NCI-H82 (cell line): ENCODE results near the gene UQCRHL.

Experiments used
- DNase-seq: peaks from one replicate; lab custom pipeline; 2025; lab: John Stamatoyannopoulos, UW

UQCRHL gene

DNA sequence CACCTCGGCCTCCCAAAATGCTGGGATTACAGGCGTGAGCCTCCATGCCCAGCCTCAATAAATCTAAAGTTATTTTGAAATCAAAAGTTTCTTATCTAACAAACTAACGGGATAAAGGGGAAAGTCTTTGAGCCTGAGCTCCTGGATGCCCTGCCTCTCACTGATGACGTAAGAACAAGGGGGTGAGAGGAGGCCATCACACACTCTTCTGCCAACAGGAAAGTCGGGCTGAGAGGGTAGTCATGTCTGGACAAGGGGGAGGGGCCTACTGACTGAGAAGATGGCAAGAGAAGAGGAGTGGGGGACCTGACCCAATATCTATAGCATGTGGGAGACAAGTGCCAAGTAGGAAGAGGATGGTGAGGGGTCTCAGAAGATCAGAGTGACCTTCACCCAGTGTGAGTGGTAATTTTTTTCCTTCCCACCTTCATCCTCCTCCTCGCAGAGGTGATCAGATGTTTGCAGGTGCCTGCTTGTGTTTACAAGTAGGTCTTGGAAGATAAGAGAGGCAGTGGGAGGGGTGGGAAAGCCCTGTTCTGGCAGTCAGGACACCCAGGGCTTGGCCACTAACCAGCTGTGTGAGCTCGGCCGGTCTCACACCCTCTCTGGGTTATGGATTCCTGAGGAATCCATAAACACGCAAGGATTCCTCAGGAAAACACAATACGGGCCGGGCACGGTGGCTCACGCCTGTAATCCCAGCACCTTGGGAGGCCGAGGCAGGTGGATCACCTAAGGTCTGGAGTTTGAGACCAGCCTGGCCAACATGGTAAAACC, 9.6 kb downstream of the UQCRHL start:
- no peak for DNase-seq

GRCh38 chr1:15796086-15796462, 11.4 kb downstream of the UQCRHL start:
- DNase-seq: peak; percentile 25

DNA sequence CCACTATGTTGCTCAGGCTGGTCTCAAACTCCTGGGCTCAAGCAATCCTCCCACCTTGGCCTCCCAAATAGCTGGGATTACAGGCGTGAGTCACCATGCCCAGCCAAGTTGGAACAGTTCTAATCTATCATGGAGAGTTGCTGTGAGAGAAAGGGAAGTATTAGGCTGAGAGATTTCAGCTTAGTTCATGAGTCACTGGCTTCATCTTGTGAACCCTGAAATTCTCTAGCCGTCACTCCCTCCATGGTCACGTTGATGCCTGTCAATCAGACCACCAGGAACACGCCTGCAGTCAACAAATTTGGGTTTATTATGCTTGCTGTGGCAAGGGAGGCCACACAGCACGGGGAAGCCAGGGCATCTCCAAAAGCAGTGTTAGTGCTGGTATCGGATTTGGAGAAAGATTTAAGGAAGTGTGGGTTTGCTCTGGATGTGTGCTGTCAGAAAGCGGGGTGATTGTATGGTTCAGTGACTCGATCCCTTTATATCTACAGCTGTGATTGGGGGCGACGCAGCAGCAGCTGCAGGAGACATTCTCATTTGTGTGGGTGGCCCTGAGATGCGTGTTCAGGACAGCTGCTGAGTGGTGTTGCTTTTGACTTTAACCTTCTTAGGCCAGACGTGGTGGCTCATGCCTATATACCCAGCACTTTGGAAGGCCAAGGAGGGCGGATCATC, 18.7 kb downstream of the UQCRHL start:
- no peak for DNase-seq

DNA sequence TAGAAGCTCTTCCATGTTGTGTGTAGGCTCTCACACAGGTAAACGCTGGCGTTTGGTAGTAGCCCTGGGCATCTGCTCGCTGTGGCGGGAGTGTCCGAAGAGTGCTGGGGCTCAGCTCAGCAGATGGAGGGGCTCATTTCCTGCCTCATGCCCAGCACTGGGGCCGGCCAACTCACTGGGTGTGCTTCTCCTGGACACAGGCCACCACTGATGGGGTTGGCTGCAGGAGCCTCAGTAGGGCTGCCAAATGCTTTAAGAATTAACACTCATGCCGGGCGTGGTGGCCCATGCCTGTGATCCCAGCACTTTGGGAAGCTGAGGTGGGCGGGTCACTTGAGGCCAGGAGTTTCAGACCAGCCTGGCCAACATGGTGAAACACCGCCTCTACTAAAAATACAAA, 20.9 kb downstream of the UQCRHL start:
- no peak for DNase-seq

- no peak for DNase-seq
These were observed 21.8 kb downstream of the UQCRHL start for GRCh38 chr1:15785683-15786082.

DNA sequence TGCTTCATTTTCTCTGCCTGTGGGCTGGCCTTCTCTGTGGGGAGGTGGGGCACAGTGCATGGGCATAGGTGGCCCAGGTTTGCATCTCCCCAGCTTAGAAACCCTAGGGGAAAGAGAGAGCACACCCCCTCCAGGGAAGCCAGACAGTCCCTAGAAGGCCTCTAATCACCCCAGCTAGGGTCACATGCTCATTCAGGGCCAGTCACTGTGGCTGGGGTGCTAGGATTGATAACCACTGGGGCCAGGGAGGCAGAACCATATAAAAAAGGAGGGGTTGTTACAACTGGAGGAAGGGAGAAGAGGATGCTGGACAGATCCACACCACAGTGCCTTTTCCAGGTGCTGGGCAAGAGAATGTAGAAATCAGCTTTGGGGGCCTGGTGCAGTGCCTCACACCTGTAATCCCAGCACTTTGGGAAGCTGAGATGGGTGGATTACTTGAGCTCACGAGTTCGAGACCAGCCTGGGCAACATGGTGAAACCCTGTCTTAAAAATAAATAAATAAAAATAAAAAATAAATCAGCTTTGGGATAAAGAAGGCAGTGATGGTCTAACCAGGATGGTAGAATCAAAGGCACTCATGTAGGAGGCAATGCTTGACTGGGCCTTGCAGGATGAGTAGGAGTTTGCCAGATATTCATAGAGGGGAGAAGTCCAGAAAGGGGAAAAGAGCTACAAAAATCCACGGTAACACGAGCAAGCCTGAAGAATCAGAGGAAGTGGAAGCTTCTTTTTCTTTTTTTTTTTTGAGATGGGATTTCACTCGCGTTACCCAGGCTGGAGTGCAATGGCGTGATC, 29.3 kb downstream of the UQCRHL start:
- DNase-seq: no peak

- no peak for DNase-seq
These were observed 31.7 kb downstream of the UQCRHL start for GRCh38 chr1:15775706-15776105.

DNA sequence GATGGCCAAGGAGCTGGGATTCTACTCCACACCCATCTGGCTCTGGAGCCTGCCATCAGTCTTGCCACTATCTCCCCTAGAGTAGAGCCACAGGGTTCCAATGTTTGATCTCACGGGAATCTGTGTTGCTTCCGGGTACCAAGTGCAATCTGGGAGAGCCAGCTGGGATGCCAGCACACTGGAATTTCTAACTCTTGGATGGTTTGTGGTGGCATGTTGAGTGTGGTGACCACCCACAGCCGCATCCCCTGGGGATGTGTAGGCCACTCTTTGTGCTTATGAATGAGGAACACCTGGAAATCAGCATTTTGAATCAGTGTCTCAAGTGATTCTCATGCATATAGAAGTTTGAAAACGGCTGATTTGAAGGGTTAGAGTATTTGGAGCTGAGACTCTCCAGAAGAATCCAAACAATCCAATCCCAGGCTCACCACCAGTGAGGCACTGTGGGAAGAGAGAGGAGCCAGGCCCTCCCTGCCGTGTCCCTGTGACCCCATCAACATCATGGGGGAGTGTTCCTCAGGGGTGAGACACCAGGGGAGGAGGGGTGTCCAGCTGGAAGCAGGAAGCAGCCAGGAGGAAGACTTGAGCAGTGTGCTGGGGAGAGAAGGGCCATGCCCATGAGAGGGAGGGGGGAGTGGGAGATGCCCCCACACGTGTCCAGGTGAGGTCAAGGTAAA, 35.5 kb downstream of the UQCRHL start:
- no peak for DNase-seq

- DNase-seq: no peak
These were observed 37.0 kb downstream of the UQCRHL start for GRCh38 chr1:15770313-15770962.

GRCh38 chr1:15768388-15768787, 39.1 kb downstream of the UQCRHL start:
- DNase-seq: no peak

DNA sequence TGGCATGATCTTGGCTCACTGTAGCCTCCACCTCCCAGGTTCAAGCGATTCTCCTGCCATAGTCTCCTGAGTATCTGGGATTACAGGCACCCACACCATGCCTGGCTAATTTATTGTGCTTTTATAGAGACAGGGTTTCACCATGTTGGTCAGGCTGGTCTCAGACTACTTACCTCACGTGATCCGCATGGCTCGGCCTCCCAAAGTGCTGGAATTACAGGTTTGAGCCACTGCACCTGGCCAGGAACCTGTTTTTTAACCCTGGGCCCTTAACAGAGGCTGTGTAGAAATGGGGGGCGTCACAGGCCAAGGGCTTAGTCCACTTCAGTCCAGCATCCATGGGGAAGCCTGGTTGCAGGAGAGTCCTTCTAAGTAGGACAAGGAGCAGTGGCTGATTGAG, 39.5 kb downstream of the UQCRHL start:
- no peak for DNase-seq

DNA sequence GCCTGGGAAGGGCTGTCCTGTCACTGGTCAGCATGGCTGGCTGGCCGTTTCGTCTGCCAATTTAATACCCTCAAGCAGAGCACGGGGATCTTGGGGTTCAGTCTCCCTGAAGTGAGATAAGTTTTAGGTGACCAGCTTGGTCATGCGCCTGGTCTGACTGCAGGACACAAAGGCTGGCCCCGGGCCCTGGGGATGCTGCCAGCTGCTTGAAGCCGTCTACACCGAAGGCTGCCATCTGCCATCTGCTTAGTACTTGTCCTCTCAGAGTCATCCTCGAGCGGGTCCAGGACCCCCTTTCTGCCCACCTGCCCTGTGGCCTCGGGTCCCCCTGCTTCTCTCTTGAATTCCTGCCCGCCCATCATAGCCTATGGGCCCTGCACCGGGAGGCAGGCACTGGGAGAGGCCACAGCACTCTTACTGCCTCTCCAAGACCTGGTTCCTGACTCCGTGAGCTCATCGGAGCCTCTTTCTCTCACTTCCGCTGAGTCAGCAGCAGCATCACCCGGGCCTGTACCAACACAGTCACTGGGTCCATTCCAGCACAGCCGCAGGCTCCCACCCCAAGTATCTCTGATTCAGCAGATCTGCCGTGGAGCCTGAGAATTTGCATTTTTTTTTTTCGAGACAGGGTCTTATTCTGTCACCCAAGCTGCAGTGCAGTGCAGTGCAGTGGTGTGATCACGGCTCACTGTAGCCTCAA, 41.8 kb downstream of the UQCRHL start:
- DNase-seq: no peak

DNA sequence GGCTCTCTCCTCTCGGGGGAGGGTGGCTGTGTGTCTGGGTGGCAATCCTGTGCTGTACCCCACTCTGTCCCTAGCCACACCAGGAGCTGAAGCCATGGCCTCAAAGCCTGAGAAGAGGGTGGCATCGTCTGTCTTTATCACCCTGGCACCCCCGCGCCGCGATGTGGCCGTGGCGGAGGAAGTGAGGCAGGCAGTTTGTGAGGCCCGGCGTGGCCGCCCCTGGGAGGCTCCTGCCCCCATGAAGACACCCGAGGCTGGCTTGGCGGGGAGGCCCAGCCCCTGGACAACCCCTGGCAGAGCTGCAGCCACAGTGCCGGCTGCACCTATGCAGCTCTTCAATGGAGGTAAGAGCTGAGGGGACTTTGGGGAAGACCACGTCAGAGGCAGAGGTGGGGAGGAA, 42.6 kb downstream of the UQCRHL start:
- DNase-seq: no peak

GRCh38 chr1:15764269-15764764, 43.1 kb downstream of the UQCRHL start:
- peak; percentile 30 for DNase-seq

DNA sequence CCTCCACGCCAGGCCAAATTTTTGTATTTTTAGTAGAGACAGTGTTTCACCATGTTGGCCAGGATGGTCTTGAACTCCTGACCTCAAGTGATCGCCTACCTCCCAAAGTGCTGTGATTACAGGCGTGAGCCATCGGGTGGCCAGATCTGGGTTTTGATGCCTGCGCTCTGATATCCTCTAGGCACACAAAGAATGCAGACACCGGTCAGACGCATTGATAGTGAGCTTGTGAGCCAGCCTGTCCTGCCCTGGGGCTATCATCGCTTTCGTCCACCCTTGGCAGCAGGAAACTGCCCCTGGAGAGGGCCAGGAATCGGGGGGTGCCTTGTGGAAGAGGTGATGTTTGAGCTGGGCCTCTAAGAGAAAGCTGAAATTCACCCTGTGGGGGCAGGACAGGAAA, 44.9 kb downstream of the UQCRHL start:
- DNase-seq: no peak

- no peak for DNase-seq
These were observed 45.9 kb downstream of the UQCRHL start for GRCh38 chr1:15761366-15762128.

DNA sequence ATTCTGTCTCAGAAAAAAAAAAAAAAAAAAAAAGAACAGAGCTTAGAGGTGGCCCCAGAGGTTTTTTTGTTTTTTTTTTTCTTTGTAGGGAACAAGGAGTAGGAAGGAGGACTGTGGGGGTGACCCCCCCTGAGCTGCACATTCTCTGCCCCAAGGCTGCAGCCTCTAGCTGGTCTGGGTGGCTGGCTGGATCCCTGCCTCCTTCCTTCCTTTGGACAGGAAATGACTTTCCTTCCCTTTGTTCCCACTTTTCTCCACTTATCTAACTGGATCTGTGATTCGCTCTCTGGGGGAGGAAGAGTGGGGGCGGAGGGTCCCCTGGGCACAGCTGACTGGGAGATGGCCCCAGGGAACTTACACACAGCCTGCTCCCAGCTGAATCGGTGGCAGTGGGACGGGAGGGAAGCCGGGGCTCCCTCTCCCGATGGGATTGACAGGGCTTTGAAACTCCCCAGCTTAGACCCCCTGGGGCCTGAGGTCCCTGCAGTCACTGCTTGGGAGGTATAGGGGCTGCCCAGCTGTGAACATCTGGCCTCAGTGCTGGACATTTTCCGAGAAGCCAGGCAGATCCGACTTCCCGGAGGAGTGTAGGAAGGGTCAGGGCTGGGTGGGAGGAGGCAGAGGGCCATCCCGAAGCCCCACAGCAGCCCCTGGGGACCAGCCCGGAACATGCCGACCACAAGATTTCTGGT, 46.8 kb downstream of the UQCRHL start:
- DNase-seq: no peak

GRCh38 chr1:15758953-15759661, 48.3 kb downstream of the UQCRHL start:
- no peak for DNase-seq

- peak; percentile 51 for DNase-seq
These were observed 49.0 kb downstream of the UQCRHL start, which contains the start of gene FBLIM1 for GRCh38 chr1:15758343-15758931. Gene FBLIM1, plus strand, starts transcription at chr1:15758795. Its CDS starts 6,189 bp downstream, at chr1:15764984.
